HepG2 (cell line): ENCODE results near the gene DOK1. TPM values are rescaled to one million over a fixed set of nuclear protein-coding genes. Genes with fewer than 3 reads are reported as not detected.

Experiments used
- ARHGAP35 ChIP-seq: sonication (generic); formaldehyde crosslinking; IDR thresholded peaks from 2 replicates; pipeline ENCODE4 v1.9.0; 2022; ENCODE audit warnings: mild to moderate bottlenecking, inconsistent platforms, moderate library complexity, missing genetic modification reagents, borderline replicate concordance
- FIP1L1 ChIP-seq: fragments of 200-400 bp; formaldehyde crosslinking; IDR thresholded peaks from 2 replicates; pipeline ENCODE4 v1.6.1; 2018; ENCODE audit warnings: low read depth, mild to moderate bottlenecking, low read length, moderate library complexity, borderline replicate concordance; ENCODE audit not compliant: insufficient read depth
- NR2F2 ChIP-seq: IDR thresholded peaks from 2 replicates; pipeline ENCODE4 v1.6.1; 2012; ENCODE audit warnings: low read depth, inconsistent platforms, borderline replicate concordance
- NRL ChIP-seq: sonication (generic); formaldehyde crosslinking; IDR thresholded peaks from 2 replicates; pipeline ENCODE4 v1.5.0; 2020; ENCODE audit warnings: missing genetic modification reagents, mild to moderate bottlenecking, moderate library complexity, borderline replicate concordance
- STAG1 ChIP-seq: sonication (generic); formaldehyde crosslinking; IDR thresholded peaks from 2 replicates; pipeline ENCODE4 v1.4.0; 2020; ENCODE audit warnings: missing genetic modification reagents
- TFE3 ChIP-seq: IDR thresholded peaks from 2 replicates; pipeline ENCODE4 v1.6.1; 2016
- polyA plus RNA-seq, 8 experiments: library from polyadenylated mRNA; depleted of rRNA in 3 of 8; stranded (reverse) in 7 of 8; unstranded in 1 of 8; fragments of >200 nt; fragmentation: Illumina TruSeq in 4 of 8; extraction: Trizol in 4 of 8; gene quantifications; 2 replicates each; pipeline versions ENCODE4 v1.2.1 to v1.2.3, GENCODE V29; 2011 to 2016; ENCODE audit warnings: low read depth in 4 of 8, missing spikeins in 1 of 8, mixed read lengths in 1 of 8; ENCODE audit not compliant: insufficient read depth in 1 of 8
- total RNA-seq, 5 experiments: library from RNA; depleted of rRNA; stranded (reverse); fragments of >200 nt; fragmentation: Illumina TruSeq; extraction: Trizol; gene quantifications; 2 replicates each; pipeline ENCODE4 v1.2.3, GENCODE V29; 2016; ENCODE audit warnings: low read depth in 1 of 5
- TF ChIP-seq, protein P1 (sequence below), 2 experiments: fragments of 450-650 bp in 1 of 2; sonication (generic) in 1 of 2; formaldehyde crosslinking in 1 of 2; IDR thresholded peaks; 2 replicates each; pipeline versions ENCODE4 v1.6.1 to v1.8.0; 2016 to 2022; ENCODE audit warnings: antibody characterized with exemption in 1 of 2, mild to moderate bottlenecking in 1 of 2, missing genetic modification reagents in 1 of 2
- TF ChIP-seq, protein P2 (sequence below): sonication (generic); formaldehyde crosslinking; IDR thresholded peaks from 2 replicates; pipeline ENCODE4 v1.4.0; 2020; ENCODE audit warnings: missing genetic modification reagents, low read depth, mild to moderate bottlenecking, borderline replicate concordance
- TF ChIP-seq, protein P3 (sequence below): sonication (generic); formaldehyde crosslinking; IDR thresholded peaks from 2 replicates; pipeline ENCODE4 v1.8.0; 2022; ENCODE audit warnings: missing genetic modification reagents, mild to moderate bottlenecking, borderline replicate concordance
- TF ChIP-seq, protein P4 (sequence below): sonication (generic); formaldehyde crosslinking; IDR thresholded peaks from 2 replicates; pipeline ENCODE4 v1.5.1; 2020; ENCODE audit warnings: missing genetic modification reagents, mild to moderate bottlenecking, borderline replicate concordance

DOK1 gene
- total and polyA plus RNA-seq, 2 of the 13 experiments (the other 11 are each of a cell fraction or from before 2014, with no cell fraction given) = 0.53 to 0.74 TPM

DNA sequence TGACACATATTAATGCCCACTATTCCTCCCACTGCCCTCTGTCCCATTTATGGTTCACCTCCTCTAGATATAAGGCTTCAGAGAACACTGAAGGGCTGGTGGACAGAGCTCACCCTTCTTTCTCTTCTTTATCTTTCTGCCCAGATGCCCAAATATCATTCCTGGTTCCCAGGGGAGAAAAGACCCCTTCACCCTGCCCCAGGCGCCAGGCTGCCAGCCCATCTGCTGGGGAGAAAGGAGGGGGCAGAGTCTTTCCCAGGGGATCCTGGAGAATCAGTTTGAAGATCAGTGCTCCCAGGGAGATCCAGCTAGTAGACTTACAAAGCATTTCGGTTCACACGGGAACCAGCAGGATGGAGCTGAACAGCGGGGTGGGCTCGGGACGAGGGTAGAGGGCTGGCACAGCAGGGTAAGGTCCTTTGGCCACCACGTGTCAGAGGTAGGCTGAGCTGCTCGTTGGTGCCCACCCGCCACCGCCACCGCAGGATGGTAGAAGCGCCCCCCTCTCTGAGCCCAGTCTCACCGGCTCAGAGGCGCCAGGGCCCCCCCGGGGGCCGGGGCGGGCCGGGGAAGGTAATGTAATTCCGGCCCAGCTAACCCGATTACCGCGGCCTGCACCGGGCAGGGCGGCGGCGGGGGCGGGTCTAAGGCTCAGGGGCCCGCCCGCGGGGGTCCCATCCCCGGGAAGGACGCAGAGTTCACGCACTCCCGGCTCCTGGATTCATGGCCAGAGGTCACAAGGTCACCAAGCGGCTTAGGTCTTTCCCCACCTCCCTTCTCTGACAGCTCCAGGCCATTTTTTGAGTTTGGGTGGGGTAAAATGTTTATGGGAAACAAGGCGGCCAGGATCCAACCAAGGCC is 41.5 kb upstream of the DOK1 start (continued):
- TF ChIP-seq STAG1 (CRISPR knock-in tag) = no peak
- peak; percentile 35; the same call in 1 of the 2 replicates for TF ChIP-seq TFE3
- TF ChIP-seq, protein P1, sequence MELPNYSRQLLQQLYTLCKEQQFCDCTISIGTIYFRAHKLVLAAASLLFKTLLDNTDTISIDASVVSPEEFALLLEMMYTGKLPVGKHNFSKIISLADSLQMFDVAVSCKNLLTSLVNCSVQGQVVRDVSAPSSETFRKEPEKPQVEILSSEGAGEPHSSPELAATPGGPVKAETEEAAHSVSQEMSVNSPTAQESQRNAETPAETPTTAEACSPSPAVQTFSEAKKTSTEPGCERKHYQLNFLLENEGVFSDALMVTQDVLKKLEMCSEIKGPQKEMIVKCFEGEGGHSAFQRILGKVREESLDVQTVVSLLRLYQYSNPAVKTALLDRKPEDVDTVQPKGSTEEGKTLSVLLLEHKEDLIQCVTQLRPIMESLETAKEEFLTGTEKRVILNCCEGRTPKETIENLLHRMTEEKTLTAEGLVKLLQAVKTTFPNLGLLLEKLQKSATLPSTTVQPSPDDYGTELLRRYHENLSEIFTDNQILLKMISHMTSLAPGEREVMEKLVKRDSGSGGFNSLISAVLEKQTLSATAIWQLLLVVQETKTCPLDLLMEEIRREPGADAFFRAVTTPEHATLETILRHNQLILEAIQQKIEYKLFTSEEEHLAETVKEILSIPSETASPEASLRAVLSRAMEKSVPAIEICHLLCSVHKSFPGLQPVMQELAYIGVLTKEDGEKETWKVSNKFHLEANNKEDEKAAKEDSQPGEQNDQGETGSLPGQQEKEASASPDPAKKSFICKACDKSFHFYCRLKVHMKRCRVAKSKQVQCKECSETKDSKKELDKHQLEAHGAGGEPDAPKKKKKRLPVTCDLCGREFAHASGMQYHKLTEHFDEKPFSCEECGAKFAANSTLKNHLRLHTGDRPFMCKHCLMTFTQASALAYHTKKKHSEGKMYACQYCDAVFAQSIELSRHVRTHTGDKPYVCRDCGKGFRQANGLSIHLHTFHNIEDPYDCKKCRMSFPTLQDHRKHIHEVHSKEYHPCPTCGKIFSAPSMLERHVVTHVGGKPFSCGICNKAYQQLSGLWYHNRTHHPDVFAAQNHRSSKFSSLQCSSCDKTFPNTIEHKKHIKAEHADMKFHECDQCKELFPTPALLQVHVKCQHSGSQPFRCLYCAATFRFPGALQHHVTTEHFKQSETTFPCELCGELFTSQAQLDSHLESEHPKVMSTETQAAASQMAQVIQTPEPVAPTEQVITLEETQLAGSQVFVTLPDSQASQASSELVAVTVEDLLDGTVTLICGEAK (IDR thresholded peaks at IDR 0.05) = no peak
- TF ChIP-seq, protein P1 (CRISPR knock-in tag; IDR thresholded peaks at IDR 0.05) = 0 out of 2 replicates have a peak, but pooled peaks have one; percentile 52
- peak; percentile 52; the same call in 1 of the 2 replicates for TF ChIP-seq NRL (CRISPR knock-in tag)
- TF ChIP-seq, protein P2, sequence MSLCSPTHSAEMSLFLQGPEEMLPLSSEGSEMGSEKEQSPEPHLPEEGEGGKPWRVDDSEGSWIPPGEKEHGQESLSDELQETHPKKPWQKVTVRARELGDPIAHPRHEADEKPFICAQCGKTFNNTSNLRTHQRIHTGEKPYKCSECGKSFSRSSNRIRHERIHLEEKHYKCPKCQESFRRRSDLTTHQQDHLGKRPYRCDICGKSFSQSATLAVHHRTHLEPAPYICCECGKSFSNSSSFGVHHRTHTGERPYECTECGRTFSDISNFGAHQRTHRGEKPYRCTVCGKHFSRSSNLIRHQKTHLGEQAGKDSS = peak; percentile 25; the same call in 1 of the 2 replicates
- no peak for TF ChIP-seq FIP1L1
- peak; percentile 32; the same call in 1 of the 2 replicates for TF ChIP-seq ARHGAP35 (CRISPR knock-in tag)
- TF ChIP-seq, protein P3, sequence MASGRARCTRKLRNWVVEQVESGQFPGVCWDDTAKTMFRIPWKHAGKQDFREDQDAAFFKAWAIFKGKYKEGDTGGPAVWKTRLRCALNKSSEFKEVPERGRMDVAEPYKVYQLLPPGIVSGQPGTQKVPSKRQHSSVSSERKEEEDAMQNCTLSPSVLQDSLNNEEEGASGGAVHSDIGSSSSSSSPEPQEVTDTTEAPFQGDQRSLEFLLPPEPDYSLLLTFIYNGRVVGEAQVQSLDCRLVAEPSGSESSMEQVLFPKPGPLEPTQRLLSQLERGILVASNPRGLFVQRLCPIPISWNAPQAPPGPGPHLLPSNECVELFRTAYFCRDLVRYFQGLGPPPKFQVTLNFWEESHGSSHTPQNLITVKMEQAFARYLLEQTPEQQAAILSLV = peak; percentile 59; the same call in 1 of the 2 replicates
- TF ChIP-seq, protein P4, sequence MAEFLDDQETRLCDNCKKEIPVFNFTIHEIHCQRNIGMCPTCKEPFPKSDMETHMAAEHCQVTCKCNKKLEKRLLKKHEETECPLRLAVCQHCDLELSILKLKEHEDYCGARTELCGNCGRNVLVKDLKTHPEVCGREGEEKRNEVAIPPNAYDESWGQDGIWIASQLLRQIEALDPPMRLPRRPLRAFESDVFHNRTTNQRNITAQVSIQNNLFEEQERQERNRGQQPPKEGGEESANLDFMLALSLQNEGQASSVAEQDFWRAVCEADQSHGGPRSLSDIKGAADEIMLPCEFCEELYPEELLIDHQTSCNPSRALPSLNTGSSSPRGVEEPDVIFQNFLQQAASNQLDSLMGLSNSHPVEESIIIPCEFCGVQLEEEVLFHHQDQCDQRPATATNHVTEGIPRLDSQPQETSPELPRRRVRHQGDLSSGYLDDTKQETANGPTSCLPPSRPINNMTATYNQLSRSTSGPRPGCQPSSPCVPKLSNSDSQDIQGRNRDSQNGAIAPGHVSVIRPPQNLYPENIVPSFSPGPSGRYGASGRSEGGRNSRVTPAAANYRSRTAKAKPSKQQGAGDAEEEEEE (CRISPR knock-in tag) = no peak
- TF ChIP-seq NR2F2 = peak; percentile 54; the same call in 1 of the 2 replicates
